Activated effector memory CD4-positive, alpha-beta T cell treated with Interleukin-2 at 50 U/mL for 16 hours (primary cell): ENCODE results near the gene PLEKHA6.

Source experiments
- DNase-seq: peaks from one replicate; pipeline ENCODE4 v3.0.0-alpha.2; 2020

The PLEKHA6 gene

DNA sequence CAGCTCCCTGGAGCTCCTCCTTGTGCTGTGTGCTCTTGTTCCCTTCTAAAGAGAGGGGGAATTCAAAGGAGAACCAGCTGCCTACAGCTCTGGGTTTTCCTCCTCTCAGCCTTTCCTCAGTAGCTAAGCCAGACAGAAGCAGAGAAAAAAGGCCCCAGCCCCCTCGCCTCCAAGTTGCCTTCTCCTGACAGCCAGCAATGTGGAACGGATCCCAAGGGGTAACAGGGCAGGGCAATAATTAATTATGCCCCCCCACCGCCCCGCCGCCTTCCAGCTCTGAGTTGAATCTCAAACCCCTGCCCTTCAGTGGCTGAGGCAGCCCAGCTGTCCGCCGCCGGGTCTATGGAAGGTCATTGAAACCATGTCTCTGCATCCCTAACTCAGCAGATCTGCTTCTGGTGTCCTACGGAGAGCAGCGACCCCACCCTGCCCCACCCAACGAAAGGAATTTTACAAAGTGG is 76.9 kb downstream of the PLEKHA6 start:
- no peak for DNase-seq

DNA sequence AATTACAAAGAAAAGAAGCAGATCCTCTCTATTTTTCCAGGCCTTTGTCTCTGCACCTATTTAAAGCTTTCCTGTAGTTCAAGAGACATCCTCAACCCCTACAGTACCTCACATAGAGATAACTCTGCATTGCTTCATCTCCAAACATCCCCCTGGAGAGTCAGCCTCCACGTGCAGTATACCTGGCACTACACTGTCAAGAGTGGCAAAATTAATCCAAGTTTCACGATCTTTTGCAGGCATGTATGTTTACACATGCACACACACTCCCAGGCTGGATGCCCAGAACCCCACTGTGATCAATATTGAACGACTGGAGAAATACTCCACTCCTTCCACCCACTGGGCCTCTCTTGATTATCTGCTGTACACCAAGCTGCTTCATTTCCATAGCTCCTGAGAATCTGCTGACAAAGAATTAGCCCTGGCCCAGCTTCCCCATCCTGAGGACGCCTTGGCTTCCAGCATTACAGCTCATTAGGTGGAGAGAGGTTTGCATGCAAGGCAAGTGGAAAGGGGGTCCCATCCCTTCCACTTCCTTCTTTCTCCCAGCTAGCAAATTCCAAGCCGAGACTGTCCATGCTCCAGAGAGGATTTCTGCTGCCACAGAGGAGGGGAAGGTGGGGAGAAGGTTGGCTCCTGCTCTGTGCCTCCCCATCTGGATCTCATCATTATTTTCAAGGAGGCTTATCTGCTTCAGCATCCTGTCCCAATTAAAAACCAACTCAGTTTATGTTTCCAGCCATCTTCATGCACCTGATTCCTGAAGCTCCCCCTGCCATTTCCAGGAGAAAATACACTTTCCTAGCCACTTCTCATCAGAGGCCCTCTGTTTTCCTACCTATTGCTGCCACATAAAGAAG is 79.4 kb downstream of the PLEKHA6 start:
- DNase-seq = no peak

DNA sequence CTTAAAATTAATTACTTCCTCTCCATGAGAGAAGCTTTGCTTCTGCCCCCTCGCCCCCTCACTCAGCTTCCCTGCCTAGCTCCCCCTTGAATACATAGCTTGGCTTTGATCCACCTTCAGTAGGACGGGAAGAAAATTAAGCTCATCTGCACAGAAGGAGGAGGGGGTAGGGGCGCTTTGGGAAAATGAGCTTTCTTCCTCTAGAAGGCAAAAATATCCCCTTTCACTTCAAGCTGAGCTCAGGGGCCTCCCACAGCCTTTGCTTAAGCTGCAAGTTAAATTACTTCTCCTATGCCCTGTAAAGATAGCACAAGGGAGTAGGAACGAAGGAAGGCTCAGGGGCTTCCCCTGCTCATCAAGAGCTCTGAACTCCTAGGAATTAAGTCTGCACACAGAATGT is 80.8 kb downstream of the PLEKHA6 start:
- DNase-seq = no peak

DNA sequence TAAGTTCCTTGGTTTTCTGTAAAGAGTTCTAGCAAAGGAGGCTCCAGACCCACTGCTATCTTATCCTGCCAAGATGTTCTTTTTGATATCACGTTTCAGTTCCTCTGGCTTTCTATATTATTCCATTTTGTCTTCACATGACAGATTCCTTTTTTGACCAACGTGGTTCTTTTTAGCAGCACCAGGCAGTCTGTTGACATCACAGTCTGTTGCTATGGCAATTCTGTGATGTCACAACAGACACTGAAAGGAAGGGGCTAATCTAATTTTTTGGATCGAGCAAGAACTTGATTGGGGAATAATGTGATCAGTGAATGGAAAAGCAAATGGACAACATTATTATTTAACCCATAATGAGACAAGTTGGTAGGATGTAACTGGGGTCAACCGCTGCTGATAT is 81.5 kb downstream of the PLEKHA6 start:
- no peak for DNase-seq

DNA sequence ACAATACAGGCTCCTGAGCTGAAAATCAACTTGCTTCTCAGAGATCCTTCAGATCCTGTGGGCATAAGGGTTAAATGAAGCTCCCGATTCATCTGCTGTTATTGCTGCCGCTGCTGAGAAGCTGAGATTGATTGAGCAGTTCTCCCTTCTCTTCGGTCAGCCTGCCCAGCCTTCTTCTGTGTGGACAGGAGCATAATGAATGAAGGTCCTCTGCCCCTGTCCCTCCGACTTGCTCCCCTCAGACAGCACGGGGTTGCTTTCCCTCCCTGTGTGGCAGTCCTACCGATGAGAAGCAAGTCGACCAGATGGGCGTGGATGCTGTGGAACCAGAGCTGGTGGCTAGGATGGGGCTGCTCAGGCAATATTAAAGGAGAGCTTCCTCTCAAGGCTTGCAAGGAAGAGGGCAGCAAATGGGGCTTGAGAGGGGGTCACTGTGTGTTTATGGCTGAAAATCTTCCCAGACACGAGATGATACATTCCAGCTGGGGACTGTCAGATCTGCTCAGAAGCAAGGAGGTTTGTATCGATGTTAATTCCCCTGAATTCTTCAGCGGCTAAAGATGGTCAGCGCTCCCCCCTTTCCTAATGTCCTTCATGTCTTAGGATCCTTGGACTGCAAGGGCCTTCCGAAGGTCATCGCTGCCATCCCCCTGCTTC is 82.0 kb downstream of the PLEKHA6 start:
- DNase-seq = no peak

DNA sequence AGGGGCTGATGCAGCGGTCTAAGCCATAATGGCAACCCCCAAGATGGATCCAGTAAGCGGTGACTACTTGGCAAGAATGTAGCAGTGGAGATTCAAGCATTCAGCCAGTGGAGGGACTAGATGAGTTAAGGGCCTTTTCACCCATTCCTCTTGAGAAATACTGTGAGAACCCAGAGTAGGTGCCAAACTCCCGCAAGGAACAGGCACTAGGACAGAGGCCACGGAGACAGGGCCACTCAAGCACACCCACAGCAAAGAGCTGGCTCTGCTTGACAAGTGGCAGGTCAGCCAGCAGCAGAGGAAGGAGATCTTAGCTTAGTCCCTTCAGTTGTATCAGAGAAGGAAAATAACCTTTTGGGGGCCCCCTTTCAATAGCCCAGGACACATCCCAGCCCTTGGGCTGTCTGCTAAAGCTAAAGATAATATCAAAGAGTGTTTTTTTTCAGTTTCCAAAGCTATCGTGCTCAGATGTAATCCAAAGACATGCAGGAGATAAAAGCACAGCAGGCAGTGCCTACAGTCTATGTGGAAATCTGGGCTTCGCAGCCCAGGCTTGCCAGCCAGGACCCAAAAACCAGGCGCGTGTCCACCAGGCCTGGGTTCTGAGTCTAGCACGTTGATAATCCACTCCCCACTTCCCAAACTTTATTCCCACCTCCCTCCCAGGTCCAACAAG is 83.9 kb downstream of the PLEKHA6 start:
- DNase-seq = no peak

- DNase-seq = no peak
These were observed 85.3 kb downstream of the PLEKHA6 start for GRCh38 chr1:204274446-204274845.

GRCh38 chr1:204272505-204272904 is 87.2 kb downstream of the PLEKHA6 start:
- DNase-seq = no peak

- DNase-seq = no peak
These were observed 87.8 kb downstream of the PLEKHA6 start for GRCh38 chr1:204271970-204272369.

- DNase-seq = no peak
These were observed 91.6 kb downstream of the PLEKHA6 start for GRCh38 chr1:204268101-204268500.

- DNase-seq = no peak
These were observed 92.5 kb downstream of the PLEKHA6 start for GRCh38 chr1:204267191-204267601.

DNA sequence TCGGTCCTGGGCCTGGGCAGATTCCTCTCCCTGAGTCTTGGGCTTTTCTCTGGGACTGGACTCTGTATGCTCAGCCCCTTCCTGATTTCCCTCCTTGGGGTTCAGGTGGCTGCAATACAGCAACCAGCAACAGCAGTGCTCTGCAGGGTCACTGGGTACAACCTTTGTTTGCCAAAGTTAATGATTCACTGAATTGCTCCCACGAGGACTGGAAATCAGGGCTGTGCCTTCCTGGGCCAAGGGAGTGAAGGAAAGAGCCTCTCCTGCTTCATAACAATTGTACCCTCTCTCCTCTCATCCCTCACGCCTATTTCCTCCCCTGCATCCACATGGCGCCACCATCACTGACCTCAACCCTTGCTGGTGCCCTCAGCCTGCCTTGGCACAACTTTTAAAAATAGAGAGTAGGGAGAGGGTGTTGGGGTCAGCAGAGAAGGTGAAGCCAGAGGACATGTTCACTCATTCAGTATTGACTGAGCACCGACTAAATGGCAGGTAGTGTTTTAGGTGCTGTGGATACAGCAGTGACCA is 93.2 kb downstream of the PLEKHA6 start:
- DNase-seq = no peak

GRCh38 chr1:204265665-204266064 is 94.1 kb downstream of the PLEKHA6 start:
- no peak for DNase-seq

- no peak for DNase-seq
These were observed 94.9 kb downstream of the PLEKHA6 start for GRCh38 chr1:204264805-204265204.

DNA sequence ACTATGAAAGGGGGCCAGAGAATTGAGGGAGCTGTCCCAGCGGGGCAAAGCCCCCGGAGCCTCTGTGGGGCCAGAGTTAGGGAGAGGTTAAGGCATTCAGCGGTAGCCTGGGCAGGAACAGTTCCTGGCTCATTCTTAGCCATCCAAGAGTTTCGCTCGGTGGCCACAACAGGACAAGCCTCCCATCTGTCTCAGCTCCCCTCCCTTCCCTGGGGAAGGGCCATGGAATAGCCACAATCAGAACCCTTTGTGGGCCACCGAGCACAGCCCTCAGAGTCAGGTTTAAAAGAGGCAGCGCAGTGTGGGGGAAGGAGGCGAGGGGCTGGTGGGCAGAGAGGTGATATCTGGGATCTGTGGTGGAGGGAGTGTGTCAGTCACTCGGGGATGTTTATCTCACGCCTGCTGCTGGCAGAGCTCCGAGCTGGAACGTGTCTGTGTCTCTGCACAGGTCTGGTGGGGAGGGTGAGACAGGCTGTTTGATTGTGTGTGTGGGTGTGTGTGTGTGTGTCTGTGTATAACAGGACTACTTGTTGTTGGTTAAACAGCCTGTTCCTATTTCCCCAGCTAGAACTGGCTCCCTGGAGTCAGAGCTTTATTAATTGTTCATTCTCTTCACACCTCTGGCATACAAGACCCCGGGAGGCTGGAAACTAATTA is 96.3 kb downstream of the PLEKHA6 start:
- no peak for DNase-seq

DNA sequence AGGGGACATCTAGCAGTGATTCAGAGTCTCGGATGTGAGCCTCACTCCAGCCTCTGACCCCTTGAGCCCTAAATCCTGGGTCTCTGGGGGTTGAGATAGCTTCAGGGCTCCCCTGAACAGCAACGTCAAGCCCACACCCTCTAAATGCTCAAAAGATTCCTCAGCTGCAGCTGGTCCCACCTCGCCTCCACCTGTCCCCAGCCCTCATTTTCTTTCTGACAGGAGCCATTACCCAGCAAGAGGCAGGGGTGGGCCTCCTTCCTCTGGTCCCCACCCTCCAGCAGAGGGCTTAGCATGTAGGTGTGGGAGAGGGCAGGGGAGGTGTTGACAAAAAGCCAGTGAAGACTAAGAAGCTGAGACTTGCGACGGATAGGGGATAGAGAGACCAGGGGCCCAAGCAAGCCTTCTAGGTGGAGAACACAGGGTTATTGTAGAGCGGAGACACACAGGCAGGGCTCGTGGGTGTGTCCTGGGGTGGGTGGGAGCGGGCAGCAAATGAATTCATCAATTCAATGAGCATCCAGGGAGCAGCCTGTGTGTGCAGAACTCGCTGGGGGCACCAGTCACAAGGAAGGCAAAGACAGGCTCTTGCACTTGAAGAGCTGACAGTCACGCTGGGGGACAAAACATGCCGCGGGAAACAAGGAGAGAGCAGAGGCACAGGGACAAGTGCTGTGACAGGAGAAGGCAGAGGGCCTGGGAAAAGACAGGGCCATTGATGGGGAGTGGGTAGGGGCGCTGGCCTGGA is 97.0 kb downstream of the PLEKHA6 start:
- DNase-seq = no peak

DNA sequence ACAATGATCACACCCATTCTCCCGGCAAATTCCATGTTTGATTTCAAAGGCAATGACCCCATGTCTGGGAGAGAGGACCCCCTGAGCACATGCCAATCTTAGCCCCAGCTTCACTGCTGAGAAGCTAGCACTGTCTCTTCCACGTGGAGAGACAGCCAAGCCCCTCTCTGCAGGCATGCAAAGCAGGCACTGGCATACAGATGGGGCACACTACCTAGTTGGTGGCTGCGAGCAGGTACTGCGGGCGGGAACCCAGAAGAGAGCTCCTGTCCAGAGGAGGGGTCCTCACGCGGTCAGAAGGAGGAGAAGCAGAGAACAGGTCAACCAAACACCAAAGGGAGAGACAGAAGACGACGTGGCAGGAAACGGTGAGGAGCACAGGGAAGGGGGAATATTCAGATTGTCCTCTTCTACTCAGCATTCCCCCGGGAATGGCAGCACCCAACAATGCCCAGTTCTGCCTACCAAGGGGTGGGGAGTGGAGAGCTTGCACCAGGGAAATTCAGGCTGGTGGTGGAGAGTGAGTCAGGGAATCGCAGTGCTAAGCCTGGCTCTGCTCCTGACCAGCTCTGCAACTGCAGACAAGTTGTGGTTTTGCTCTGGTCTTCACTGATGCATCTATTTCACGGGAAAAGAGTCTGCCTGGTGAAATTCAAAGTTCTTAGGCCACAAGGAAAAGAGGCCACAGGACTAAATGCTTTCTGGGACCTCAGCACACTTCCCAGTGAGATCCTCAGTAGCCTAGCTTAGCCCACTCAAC is 97.8 kb downstream of the PLEKHA6 start:
- DNase-seq = no peak

- no peak for DNase-seq
These were observed 98.5 kb downstream of the PLEKHA6 start for GRCh38 chr1:204261266-204261665.

- DNase-seq = no peak
These were observed 99.0 kb downstream of the PLEKHA6 start for GRCh38 chr1:204260601-204261197.

DNA sequence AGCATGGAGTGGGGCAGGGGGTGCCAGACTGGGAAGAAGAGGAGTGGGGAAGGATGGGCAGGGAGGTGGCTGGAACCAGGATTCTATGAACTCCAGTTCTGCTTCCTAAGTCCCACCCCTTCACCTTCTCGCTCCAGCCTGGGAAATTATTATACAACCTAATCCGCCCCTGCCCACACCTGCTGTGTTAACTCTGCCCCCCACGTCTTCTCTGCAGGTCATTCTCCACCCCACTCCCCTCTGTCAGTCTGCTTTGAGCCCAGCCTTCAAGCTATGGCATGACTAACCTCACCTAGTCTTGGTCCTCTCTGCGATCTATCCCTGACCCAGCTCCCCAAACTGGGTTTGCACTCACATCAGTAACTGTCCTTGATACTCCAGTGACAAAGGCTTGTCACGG is 99.9 kb downstream of the PLEKHA6 start:
- no peak for DNase-seq

DNA sequence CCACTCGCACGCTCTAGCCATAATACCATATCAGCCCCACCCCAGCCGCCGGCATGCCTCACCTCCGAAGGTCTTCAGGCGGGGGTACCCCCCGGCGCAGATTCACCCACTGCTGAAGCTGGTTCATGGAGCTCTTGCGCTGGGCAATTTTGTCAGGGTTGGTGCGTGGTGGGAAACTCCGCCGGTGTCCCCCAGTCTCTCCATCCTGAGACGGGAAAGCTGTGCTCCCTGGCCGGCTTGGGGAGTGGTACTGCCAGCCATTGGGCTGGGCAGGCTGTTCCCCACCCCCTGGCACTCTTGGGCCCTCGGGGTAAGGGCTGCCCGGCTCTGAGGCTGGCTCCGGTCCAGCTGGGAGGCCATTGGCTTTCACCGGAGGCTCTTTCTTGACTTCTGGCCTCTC is 100.5 kb downstream of the PLEKHA6 start:
- no peak for DNase-seq
